ENCODE data around the gene DENND6B. TPM values are rescaled to one million over a fixed set of nuclear protein-coding genes. Genes with fewer than 3 reads are reported as not detected.
A peak's percentile ranks its signal among the peaks of the same experiment; 100 is the strongest.

Gene DENND6B
- polyA plus RNA-seq, 1 donor from 2014 or later = 51.0 TPM

DNA sequence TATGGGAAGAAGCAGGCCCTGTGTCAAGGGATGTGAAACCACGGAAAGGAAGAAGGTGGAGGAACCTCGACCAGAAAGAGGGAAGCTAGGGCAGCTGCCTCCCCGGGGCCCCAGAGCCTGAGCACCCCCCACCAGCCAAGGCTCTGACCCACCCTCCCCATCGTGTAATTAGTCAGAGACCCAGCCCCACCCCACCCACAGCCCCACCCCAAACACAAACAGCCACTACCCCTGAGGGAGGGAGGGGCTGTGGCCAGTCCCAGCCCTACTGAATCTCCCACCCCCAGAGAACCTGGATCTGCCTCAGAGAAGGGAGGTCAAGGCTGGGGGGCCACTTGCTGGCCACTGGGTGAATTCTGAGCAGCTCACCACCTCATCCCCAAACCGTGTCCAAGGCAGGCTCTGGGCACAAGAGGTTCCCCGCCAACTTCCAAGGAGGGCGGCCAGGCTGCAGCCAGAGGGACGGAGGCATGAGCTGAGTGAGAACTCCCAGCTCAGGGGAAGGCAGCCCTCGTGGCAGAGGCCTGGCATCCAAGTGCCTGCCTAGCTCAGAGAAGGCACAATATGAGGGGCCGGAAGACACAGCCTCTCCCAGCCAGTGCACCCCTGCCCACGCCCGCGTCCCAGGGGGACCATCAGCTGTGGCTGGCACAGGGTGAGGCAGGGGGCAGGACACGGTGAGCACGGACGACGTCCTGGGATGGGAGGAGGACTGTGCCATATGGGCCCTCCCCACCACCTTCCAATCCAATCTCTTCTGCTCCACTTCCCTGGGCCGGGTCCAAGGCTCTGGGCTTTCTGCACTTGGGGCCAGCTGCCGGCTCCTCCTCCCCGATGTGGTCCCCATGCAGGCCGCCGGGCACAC, 22.1 kb downstream of the DENND6B start (continued):
- no peak for TF ChIP-seq SMC3 (conservative IDR thresholded peaks at IDR 0.05; ENCODE audit: poor library complexity)
- TF ChIP-seq POLR2AphosphoS5 (IDR thresholded peaks at IDR 0.05) = no peak

DNA sequence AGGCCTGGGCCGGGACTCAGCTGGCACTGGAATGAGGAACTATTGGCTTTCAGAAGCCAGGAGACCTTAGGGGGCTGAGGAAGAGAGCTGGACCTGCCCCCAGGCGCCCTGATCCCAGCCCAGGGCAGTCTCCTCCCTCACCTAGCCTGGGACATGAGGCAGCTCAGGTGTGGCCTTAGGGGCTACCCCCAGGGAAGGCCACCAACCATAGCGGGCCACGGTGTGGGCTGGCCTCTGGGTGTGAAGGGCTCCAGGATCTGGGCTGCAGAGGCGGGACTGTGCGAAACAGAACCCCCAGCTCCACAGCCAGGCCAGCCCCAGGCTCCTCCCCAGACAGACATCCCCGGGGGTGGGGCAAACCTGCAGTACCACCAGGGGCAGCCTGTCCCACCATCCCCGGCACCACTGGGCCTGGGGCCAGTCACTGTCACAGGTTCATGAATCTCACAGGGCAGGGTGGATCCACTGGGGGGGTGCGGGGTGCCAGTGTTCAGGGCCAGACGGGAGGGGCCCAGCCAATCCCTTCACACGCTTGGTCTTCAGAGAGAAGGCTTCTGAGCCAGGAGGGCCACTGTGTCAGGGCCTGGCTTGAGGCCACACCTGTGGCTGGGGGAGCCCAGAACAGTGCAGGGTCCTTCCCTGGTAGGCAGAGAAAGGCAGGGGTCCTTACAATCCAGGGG, 22.8 kb downstream of the DENND6B start:
- Histone ChIP-seq H3K9me2 (ENCODE audit: insufficient read depth, low read length) (no peaks in the 10 kb centered on the region), H4K20me1 (ENCODE audit: insufficient read depth) (peaks cover 6% of the 10 kb centered on the region), H3K4me2 (ENCODE audit: low read length) (no peak overlapping the region), H3K4me3 (ENCODE audit: low read length) (peak overlapping the region; percentile 10), H3K36me3 (ENCODE audit: insufficient read depth, low read length) (no peaks in the 10 kb centered on the region), H3K9me3 (ENCODE audit: low read length) (no peaks in the 10 kb centered on the region), H2AFZ (ENCODE audit: low read depth, low read length) (no peak overlapping the region), H3K27ac (ENCODE audit: low read length) (no peak overlapping the region), H3F3A (ENCODE audit: insufficient read depth, low read length, poor library complexity, severe bottlenecking) (no peaks in the 10 kb centered on the region), H3K9ac (ENCODE audit: low read length) (peak overlapping the region; percentile 9), H3K79me2 (replicated peaks; ENCODE audit: insufficient read depth, low read length) (peaks cover 62% of the 10 kb centered on the region), H3K27me3 (ENCODE audit: insufficient read depth, low read depth, low read length) (no peaks in the 10 kb centered on the region)
- TF ChIP-seq RAD21 (conservative IDR thresholded peaks at IDR 0.05) (no peak), EZH2 (IDR thresholded peaks at IDR 0.05; ENCODE audit: borderline replicate concordance, insufficient read depth, low read length, poor library complexity, severe bottlenecking) (no peak), POLR2AphosphoS5 (IDR thresholded peaks at IDR 0.05) (no peak)
- TF ChIP-seq, protein P1, sequence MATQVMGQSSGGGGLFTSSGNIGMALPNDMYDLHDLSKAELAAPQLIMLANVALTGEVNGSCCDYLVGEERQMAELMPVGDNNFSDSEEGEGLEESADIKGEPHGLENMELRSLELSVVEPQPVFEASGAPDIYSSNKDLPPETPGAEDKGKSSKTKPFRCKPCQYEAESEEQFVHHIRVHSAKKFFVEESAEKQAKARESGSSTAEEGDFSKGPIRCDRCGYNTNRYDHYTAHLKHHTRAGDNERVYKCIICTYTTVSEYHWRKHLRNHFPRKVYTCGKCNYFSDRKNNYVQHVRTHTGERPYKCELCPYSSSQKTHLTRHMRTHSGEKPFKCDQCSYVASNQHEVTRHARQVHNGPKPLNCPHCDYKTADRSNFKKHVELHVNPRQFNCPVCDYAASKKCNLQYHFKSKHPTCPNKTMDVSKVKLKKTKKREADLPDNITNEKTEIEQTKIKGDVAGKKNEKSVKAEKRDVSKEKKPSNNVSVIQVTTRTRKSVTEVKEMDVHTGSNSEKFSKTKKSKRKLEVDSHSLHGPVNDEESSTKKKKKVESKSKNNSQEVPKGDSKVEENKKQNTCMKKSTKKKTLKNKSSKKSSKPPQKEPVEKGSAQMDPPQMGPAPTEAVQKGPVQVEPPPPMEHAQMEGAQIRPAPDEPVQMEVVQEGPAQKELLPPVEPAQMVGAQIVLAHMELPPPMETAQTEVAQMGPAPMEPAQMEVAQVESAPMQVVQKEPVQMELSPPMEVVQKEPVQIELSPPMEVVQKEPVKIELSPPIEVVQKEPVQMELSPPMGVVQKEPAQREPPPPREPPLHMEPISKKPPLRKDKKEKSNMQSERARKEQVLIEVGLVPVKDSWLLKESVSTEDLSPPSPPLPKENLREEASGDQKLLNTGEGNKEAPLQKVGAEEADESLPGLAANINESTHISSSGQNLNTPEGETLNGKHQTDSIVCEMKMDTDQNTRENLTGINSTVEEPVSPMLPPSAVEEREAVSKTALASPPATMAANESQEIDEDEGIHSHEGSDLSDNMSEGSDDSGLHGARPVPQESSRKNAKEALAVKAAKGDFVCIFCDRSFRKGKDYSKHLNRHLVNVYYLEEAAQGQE (IDR thresholded peaks at IDR 0.05; ENCODE audit: borderline replicate concordance) = no peak

DNA sequence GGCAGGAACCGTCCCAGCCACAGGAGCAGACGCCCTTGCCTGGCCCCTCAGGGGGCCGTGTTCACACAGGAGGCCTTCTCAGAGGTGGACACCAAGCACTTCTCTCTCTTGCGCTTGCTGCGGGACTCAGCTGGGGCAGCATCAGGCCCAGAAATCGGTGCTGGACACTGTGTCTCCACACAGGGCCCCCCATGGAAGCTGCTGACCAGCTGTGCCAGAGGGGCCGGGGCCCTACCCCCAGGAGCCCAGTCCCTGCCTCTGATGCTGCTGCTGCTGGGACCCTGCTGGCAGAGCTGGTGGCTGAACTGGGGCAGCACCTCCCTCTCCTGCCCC, 23.3 kb downstream of the DENND6B start:
- H2AFZ ChIP-seq (ENCODE audit: low read depth, low read length) = no peak overlapping the region
- peaks cover 67% of the 10 kb centered on the region for H3K79me2 ChIP-seq (replicated peaks; ENCODE audit: insufficient read depth, low read length)
- no peaks in the 10 kb centered on the region for H3F3A ChIP-seq (ENCODE audit: insufficient read depth, low read length, poor library complexity, severe bottlenecking)
- H3K4me3 ChIP-seq (ENCODE audit: low read length) = no peak overlapping the region
- H3K9me2 ChIP-seq (ENCODE audit: insufficient read depth, low read length) = no peaks in the 10 kb centered on the region
- H3K27me3 ChIP-seq (ENCODE audit: insufficient read depth, low read depth, low read length) = no peaks in the 10 kb centered on the region
- no peak overlapping the region for H3K4me2 ChIP-seq (ENCODE audit: low read length)
- no peak overlapping the region for H3K9ac ChIP-seq (ENCODE audit: low read length)
- no peaks in the 10 kb centered on the region for H3K36me3 ChIP-seq (ENCODE audit: insufficient read depth, low read length)
- TF ChIP-seq TAF1 (IDR thresholded peaks at IDR 0.05; ENCODE audit: low read depth) = no peak
- TF ChIP-seq EP300 (conservative IDR thresholded peaks at IDR 0.05; ENCODE audit: poor library complexity, severe bottlenecking) = no peak
- no peak for TF ChIP-seq RAD21 (conservative IDR thresholded peaks at IDR 0.05)
- no peak for TF ChIP-seq POLR2AphosphoS5 (IDR thresholded peaks at IDR 0.05)
- TF ChIP-seq, protein P2, sequence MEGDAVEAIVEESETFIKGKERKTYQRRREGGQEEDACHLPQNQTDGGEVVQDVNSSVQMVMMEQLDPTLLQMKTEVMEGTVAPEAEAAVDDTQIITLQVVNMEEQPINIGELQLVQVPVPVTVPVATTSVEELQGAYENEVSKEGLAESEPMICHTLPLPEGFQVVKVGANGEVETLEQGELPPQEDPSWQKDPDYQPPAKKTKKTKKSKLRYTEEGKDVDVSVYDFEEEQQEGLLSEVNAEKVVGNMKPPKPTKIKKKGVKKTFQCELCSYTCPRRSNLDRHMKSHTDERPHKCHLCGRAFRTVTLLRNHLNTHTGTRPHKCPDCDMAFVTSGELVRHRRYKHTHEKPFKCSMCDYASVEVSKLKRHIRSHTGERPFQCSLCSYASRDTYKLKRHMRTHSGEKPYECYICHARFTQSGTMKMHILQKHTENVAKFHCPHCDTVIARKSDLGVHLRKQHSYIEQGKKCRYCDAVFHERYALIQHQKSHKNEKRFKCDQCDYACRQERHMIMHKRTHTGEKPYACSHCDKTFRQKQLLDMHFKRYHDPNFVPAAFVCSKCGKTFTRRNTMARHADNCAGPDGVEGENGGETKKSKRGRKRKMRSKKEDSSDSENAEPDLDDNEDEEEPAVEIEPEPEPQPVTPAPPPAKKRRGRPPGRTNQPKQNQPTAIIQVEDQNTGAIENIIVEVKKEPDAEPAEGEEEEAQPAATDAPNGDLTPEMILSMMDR (IDR thresholded peaks at IDR 0.05; ENCODE audit: poor library complexity, severe bottlenecking) = no peak
- TF ChIP-seq SMC3 (conservative IDR thresholded peaks at IDR 0.05; ENCODE audit: poor library complexity) = no peak
- peaks cover 6% of the 10 kb centered on the region for H4K20me1 ChIP-seq (ENCODE audit: insufficient read depth)
- no peak overlapping the region for H3K27ac ChIP-seq (ENCODE audit: low read length)
- no peaks in the 10 kb centered on the region for H3K9me3 ChIP-seq (ENCODE audit: low read length)
